Sigmoid colon (tissue), 7 donors: ENCODE data around the gene CAMKK1. TPM values are rescaled to one million over a fixed set of nuclear protein-coding genes. Genes with fewer than 3 reads are reported as not detected.

Experiments used
- DNase-seq: peaks from one replicate; pipeline ENCODE4 v3.0.0-alpha.2; 2019
- H3K27ac ChIP-seq, 4 donors: fragments of 200-600 bp; sonication (generic); one replicate each; pipeline ENCODE4 v1.5.1; 2016 to 2019; ENCODE audit warnings: mild to moderate bottlenecking in 1 of 4
- H3K27me3 ChIP-seq, 3 donors: fragments of 200-600 bp; sonication (generic); one replicate each; pipeline ENCODE4 v1.5.1; 2019; ENCODE audit warnings: mild to moderate bottlenecking in 1 of 3
- H3K36me3 ChIP-seq, 4 donors: fragments of 200-600 bp; sonication (generic); one replicate each; pipeline ENCODE4 v1.5.1; 2016 to 2019
- H3K4me1 ChIP-seq, 4 donors: fragments of 200-600 bp; sonication (generic); one replicate each; pipeline ENCODE4 v1.5.1; 2017 to 2019
- H3K4me3 ChIP-seq, 4 donors: fragments of 200-600 bp; sonication (generic); one replicate each; pipeline ENCODE4 v1.5.1; 2017 to 2019; ENCODE audit warnings: mild to moderate bottlenecking in 2 of 4, moderate library complexity in 1 of 4
- H3K9me3 ChIP-seq, 4 donors: fragments of 200-600 bp in 3 of 4; sonication (generic) in 3 of 4; one replicate each; pipeline versions ENCODE4 v1.5.1 to v1.6.1; 2013 to 2019
- CTCF ChIP-seq, 4 experiments: fragments of 450-650 bp in 3 of 4; fragments of 200-600 bp in 1 of 4; IDR thresholded peaks; one replicate each; pipeline ENCODE4 v1.5.1; 2016 to 2019; ENCODE audit warnings: antibody characterized with exemption in 4 of 4, mild to moderate bottlenecking in 3 of 4, moderate library complexity in 2 of 4
- EP300 ChIP-seq, 4 donors: sonication (generic); formaldehyde crosslinking; IDR thresholded peaks; one replicate each; pipeline ENCODE4 v1.6.1; 2017; ENCODE audit warnings: antibody characterized with exemption in 4 of 4
- POLR2A ChIP-seq, 2 donors: fragments of 450-650 bp; IDR thresholded peaks; one replicate each; pipeline ENCODE4 v1.6.1; 2016; ENCODE audit warnings: antibody characterized with exemption in 2 of 2, mild to moderate bottlenecking in 2 of 2, moderate library complexity in 2 of 2
- POLR2AphosphoS5 ChIP-seq, 4 donors: sonication (generic); formaldehyde crosslinking; IDR thresholded peaks; one replicate each; pipeline ENCODE4 v1.6.1; 2017; ENCODE audit warnings: antibody characterized with exemption in 4 of 4
- WGBS, 2 donors: extraction: QIAGEN DNeasy Blood & Tissue Kit; methylation state at CpG; one replicate each; pipeline ENCODE4 v1.1.7; 2013; 5-methylcytosine and 5-hydroxymethylcytosine counted together
- intact Hi-C: fragments of 100-400 bp; cut with DNase I; formaldehyde crosslinking; loops from one replicate; pipeline ENCODE4 v1.15.1; 2023
- polyA plus RNA-seq, 3 donors: library from polyadenylated mRNA; stranded (reverse); fragments of 200-250 nt; gene quantifications; one replicate each; pipeline ENCODE4 v1.2.3, GENCODE V29; 2013
- total RNA-seq, 4 donors: library from RNA; depleted of rRNA; stranded (reverse); fragments of >200 nt; gene quantifications; one replicate each; pipeline ENCODE4 v1.1.0, GENCODE V29; 2016
- donor health status: healthy with polysubstance abuse.
- donor health status: Bipolar disorder and iron deficiency.
- donor health status: healthy.

The CAMKK1 gene
- total and polyA plus RNA-seq, 7 donors, result 0.92 to 12.8 (median 6.3) TPM

DNA sequence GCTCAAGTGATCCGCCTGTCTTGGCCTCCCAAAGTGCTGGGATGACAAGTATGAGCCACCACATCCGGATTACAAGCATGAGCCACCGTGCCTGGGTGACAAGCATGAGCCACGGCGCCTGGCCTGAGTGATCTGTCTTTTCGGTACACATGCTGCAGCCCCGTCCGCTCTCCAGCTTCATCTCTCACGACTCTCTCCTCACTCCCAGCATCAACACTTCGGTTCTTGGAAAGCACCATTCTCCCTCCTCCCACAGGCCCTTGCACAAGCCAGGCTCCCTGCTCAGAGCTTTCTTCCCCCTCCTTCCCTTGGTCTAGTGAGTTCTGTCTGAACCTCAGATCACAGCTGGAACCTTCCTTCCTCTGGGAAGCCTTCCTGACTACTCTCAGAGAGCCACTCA lies 40.3 kb downstream of the CAMKK1 start:
- H3K4me1 ChIP-seq, result no peaks in the 10 kb centered on the region
- intact Hi-C loops, result no loop called here
- H3K36me3 ChIP-seq, result no peaks in the 10 kb centered on the region
- no peak overlapping the region for H3K27ac ChIP-seq
- DNase-seq, result peak; percentile 56
- H3K4me3 ChIP-seq, result no peak overlapping the region
- H3K9me3 ChIP-seq, result no peaks in the 10 kb centered on the region
- TF ChIP-seq POLR2AphosphoS5 (IDR thresholded peaks at IDR 0.05), result no peak
- no peak for TF ChIP-seq EP300 (IDR thresholded peaks at IDR 0.05)
- no peak for TF ChIP-seq POLR2A (IDR thresholded peaks at IDR 0.05)
- no peak for TF ChIP-seq CTCF (IDR thresholded peaks at IDR 0.05)
- no peaks in the 10 kb centered on the region for H3K27me3 ChIP-seq
- 78 to 86% methylated on average over 10 of the region's 10 CpGs for whole genome bisulfite sequencing, 2 donors

DNA sequence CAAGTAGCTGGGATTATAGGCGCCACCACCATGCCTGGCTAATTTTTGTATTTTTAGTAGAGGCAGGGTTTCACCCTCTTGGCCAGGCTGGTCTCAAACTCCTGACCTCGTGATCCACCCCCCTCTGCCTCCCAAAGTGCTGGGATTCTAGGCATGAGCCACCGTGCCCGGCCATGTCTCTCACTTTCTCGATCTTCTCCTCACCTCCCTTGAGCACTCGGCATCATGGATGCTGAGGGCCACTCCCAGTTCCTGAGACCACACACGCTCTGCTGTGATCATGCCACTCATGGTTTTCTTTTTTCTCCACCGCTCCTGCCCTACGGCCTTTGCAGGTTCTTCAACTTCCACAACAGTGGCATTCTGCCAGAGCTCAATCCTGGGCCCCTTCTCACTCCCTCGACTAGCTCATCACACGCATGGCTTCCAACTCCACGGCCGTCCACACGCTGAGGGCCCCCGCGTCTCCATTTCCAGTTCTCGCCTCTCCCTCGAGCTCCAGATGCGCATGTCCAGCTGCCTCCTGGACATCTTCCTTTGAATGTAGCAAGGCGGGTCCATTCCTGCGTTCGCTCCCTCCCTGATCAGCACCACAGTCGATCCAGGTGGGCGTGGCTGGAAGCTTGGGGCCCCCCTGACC lies 41.3 kb downstream of the CAMKK1 start:
- intact Hi-C loops, result no loop called here
- Histone ChIP-seq H3K4me3 (no peak overlapping the region), H3K4me1 (peaks cover 0 to under 1% (median 0%) of the 10 kb centered on the region in 4 donors), H3K27ac (no peak overlapping the region), H3K9me3 (no peaks in the 10 kb centered on the region), H3K27me3 (no peaks in the 10 kb centered on the region), H3K36me3 (no peaks in the 10 kb centered on the region)
- 84 to 86% methylated on average over 24 of the region's 24 CpGs for WGBS, 2 donors
- TF ChIP-seq POLR2AphosphoS5 (IDR thresholded peaks at IDR 0.05), result no peak
- no peak for TF ChIP-seq POLR2A (IDR thresholded peaks at IDR 0.05)
- no peak for TF ChIP-seq EP300 (IDR thresholded peaks at IDR 0.05)
- no peak for TF ChIP-seq CTCF (IDR thresholded peaks at IDR 0.05)
- peak; percentile 45 for DNase-seq

- Histone ChIP-seq H3K9me3 (no peaks in the 10 kb centered on the region), H3K27me3 (no peaks in the 10 kb centered on the region), H3K4me3 (no peak overlapping the region), H3K36me3 (peaks cover 0 to 8% (median 0%) of the 10 kb centered on the region in 4 donors), H3K27ac (no peak overlapping the region), H3K4me1 (peaks cover 0 to 20% (median 19%) of the 10 kb centered on the region in 4 donors)
- WGBS, 2 donors, result 77 to 90% methylated on average over 9 of the region's 9 CpGs
- DNase-seq, result no peak
- TF ChIP-seq CTCF (IDR thresholded peaks at IDR 0.05), result no peak
- no peak for TF ChIP-seq POLR2AphosphoS5 (IDR thresholded peaks at IDR 0.05)
- no peak for TF ChIP-seq POLR2A (IDR thresholded peaks at IDR 0.05)
- no peak for TF ChIP-seq EP300 (IDR thresholded peaks at IDR 0.05)
- intact Hi-C loops, result no loop called here
Observed at GRCh38 chr17:3848229-3848835, 44.5 kb downstream of the CAMKK1 start.

- intact Hi-C loops, result loop anchor here (2.0 kb wide), 1 partner anchor 44 kb away; no protein-coding TSS in a partner anchor
- Histone ChIP-seq H3K4me3 (no peak overlapping the region), H3K36me3 (peaks cover 0 to 16% (median 2%) of the 10 kb centered on the region in 4 donors), H3K27ac (no peak overlapping the region), H3K4me1 (peaks cover 0 to 22% (median 19%) of the 10 kb centered on the region in 4 donors), H3K27me3 (no peaks in the 10 kb centered on the region), H3K9me3 (no peaks in the 10 kb centered on the region)
- TF ChIP-seq POLR2AphosphoS5 (IDR thresholded peaks at IDR 0.05) (no peak), POLR2A (IDR thresholded peaks at IDR 0.05) (no peak), CTCF (IDR thresholded peaks at IDR 0.05) (no peak)
- 93 to 95% methylated on average over 9 of the region's 9 CpGs for WGBS, 2 donors
- no peak for DNase-seq
Observed at GRCh38 chr17:3847165-3847670, 45.6 kb downstream of the CAMKK1 start.
